Left ventricle myocardium inferior (tissue), 1 donor: ENCODE measurements around the gene POGLUT2. TPM values are rescaled to one million over a fixed set of nuclear protein-coding genes. Genes with fewer than 3 reads are reported as not detected.

Experiments
- DNase-seq: peaks from one replicate; pipeline ENCODE4 v3.0.0-alpha.2; 2020
- H3K27ac ChIP-seq: fragments of 200-600 bp; replicated peaks from 2 replicates; pipeline ENCODE4 v1.8.0; 2021
- H3K27me3 ChIP-seq: fragments of 200-600 bp; 2 replicates; pipeline ENCODE4 v1.8.0; 2021; ENCODE audit warnings: low read depth
- H3K36me3 ChIP-seq: fragments of 200-600 bp; 2 replicates; pipeline ENCODE4 v1.8.0; 2021
- H3K4me1 ChIP-seq: fragments of 200-600 bp; 2 replicates; pipeline ENCODE4 v1.8.0; 2021
- H3K4me3 ChIP-seq: fragments of 200-600 bp; 2 replicates; pipeline ENCODE4 v1.8.0; 2021; ENCODE audit warnings: mild to moderate bottlenecking, moderate library complexity
- H3K9me3 ChIP-seq: fragments of 200-600 bp; replicated peaks from 2 replicates; pipeline ENCODE4 v1.8.0; 2021
- intact Hi-C: fragments of 100-400 bp; cut with micrococcal nuclease; formaldehyde crosslinking; loops from one replicate; pipeline ENCODE4 v1.11.0; 2022
- total RNA-seq: library from RNA; stranded (reverse); fragmentation: NEBNext Ultra II Directional; extraction: Animal tissue kit (Norgen Biotek cat#: 25700); gene quantifications from one replicate; pipeline ENCODE4 v1.2.1, GENCODE V29; 2021
- TF ChIP-seq, protein P1 (sequence below): fragments of 200-600 bp; IDR thresholded peaks from 2 replicates; pipeline ENCODE4 v1.8.0; 2021; ENCODE audit warnings: antibody characterized with exemption, mild to moderate bottlenecking, borderline replicate concordance
- donor health status: DM: no; HTN: yes; CAD: no; lungs with severe emphysema.

Gene POGLUT2
- total RNA-seq, 1 donor from 2014 or later: 3.4 TPM

DNA sequence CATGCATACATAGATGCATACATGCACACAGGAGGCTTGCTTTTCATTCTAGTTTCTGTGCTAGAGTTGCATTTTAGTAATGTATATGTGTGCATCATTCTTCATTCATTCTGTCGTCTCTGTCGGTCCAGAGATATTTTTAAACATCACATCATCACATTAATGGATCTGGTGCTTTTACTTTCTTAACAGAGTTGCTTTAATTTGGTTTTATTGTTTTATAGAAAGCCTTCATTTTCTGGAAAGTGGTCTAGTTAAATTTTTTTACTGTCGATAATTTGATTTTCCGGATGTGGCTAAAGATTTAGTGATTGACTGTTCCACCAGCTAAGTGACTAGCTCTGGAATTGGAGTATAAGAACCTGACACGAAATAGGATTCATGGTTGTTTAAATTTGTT lies 17.0 kb upstream of the POGLUT2 start:
- H3K27me3 ChIP-seq: no peaks in the 10 kb centered on the region
- no peak for DNase-seq
- peaks cover 36% of the 10 kb centered on the region for H3K4me1 ChIP-seq
- H3K4me3 ChIP-seq: no peak overlapping the region
- peaks cover 12% of the 10 kb centered on the region for H3K9me3 ChIP-seq
- peaks cover 67% of the 10 kb centered on the region for H3K36me3 ChIP-seq
- no peak overlapping the region for H3K27ac ChIP-seq
- intact Hi-C loops: no loop called here
- TF ChIP-seq, protein P1, sequence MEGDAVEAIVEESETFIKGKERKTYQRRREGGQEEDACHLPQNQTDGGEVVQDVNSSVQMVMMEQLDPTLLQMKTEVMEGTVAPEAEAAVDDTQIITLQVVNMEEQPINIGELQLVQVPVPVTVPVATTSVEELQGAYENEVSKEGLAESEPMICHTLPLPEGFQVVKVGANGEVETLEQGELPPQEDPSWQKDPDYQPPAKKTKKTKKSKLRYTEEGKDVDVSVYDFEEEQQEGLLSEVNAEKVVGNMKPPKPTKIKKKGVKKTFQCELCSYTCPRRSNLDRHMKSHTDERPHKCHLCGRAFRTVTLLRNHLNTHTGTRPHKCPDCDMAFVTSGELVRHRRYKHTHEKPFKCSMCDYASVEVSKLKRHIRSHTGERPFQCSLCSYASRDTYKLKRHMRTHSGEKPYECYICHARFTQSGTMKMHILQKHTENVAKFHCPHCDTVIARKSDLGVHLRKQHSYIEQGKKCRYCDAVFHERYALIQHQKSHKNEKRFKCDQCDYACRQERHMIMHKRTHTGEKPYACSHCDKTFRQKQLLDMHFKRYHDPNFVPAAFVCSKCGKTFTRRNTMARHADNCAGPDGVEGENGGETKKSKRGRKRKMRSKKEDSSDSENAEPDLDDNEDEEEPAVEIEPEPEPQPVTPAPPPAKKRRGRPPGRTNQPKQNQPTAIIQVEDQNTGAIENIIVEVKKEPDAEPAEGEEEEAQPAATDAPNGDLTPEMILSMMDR: no peak

DNA sequence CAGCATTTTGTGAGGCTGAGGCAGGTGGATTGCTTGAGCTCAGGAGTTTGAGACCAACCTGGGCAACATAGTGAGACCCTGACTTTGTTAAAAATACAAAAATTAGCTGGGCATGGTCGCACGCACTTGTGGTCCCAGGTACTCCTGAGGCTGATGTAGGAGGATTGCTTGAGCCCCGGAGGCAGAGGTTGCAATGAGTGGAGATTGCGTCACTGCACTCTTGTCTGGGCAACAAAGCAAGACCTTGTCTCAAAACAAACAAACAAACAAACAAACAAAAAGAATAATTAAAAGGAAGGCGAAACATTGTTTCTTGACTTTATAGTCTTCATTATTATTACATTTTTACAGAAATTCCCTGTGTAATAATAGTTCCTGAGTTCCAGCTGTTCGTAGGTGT lies 16.0 kb upstream of the POGLUT2 start:
- no peak for DNase-seq
- intact Hi-C loops: no loop called here
- Histone ChIP-seq H3K9me3 (peaks cover 21% of the 10 kb centered on the region), H3K4me1 (peaks cover 36% of the 10 kb centered on the region), H3K27me3 (no peaks in the 10 kb centered on the region), H3K36me3 (peaks cover 67% of the 10 kb centered on the region), H3K27ac (no peak overlapping the region), H3K4me3 (no peak overlapping the region)
- TF ChIP-seq, protein P1: no peak

DNA sequence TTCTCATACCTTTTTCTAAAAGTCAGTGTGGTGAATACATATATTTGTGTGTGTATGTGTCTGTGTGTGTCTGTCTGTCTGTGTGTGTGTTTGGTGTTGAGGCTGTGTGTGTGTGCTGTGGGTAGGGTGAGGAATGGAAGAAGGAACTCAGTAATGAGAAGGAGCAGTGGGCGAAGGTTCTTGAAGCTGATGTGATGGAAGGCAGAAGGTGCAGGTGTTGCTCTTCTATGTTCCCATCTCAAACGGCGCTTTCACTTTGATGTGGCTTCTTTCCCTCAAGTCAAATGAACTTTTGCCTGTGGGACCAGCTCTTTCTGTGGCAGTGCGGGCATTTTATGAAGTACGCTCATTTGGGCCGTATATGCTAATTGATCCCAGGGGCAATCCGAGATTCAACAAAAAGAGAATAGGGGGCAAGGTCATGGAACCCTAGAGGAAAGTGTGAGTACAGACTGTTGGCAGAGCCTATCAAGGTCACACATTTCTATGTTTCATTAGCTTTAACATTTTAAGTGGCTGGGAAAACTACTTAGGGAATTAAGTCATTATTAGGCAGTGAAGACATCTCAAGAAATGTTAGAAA lies 15.3 kb upstream of the POGLUT2 start:
- Histone ChIP-seq H3K4me1 (peaks cover 36% of the 10 kb centered on the region), H3K27ac (no peak overlapping the region), H3K4me3 (no peak overlapping the region), H3K36me3 (peaks cover 68% of the 10 kb centered on the region), H3K9me3 (peaks cover 21% of the 10 kb centered on the region), H3K27me3 (no peaks in the 10 kb centered on the region)
- intact Hi-C loops: no loop called here
- no peak for DNase-seq
- TF ChIP-seq, protein P1: no peak

DNA sequence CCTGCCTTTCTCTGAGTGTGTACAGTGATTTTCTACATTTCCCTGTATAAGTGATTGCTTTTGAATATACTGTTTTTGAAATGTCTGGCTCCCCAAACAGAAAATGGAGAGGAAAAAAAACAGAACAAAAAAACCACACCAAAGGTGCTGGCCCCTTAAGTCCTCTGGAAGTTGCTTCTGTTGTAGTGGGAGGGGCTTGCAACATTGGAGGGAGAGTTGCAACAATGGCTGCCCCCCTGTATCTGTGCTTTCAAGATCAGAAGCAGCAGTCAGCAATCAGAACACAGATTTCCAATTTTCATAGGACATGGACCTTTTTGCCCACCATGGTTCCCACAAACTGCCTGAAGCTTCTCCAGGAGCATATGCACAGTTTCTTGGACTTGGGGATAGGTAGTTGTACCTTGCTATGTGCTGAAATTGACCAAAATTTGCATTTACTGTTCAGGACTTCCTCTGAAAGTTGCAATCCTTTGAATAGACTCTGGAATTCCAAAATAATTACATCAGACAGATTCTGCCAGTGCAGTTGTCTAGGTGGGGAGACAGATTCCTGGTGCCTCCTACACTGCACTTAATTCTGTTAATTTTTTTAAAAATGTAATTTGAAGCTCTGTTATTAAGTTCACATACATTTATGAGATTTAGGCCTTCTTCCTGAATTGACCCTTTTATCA lies 14.0 kb upstream of the POGLUT2 start:
- Histone ChIP-seq H3K27ac (no peak overlapping the region), H3K27me3 (no peaks in the 10 kb centered on the region), H3K4me3 (no peak overlapping the region), H3K9me3 (peaks cover 21% of the 10 kb centered on the region), H3K4me1 (peaks cover 47% of the 10 kb centered on the region), H3K36me3 (peaks cover 56% of the 10 kb centered on the region)
- TF ChIP-seq, protein P1: no peak
- DNase-seq: no peak
- intact Hi-C loops: no loop called here

DNA sequence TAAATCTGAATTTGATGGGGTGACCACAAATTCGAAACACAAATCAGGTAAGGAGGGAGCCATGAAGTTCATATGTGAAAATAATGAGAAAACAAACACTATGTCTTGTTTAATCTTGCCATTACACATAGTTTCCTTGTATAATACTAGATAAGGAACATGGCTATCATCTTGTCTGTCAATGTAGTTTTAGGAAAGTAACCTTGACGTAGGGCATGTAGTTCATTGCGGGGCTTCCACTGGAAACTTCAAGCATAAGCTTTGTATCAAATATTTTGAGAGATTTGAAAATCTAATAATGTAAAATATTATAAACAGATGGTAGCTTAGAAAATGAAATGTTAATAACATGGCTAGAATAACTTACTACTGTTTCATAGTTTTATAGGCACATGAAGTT lies 8.9 kb upstream of the POGLUT2 start:
- Histone ChIP-seq H3K9me3 (peaks cover 21% of the 10 kb centered on the region), H3K27me3 (no peaks in the 10 kb centered on the region), H3K36me3 (peaks cover 42% of the 10 kb centered on the region), H3K4me3 (no peak overlapping the region), H3K4me1 (peaks cover 45% of the 10 kb centered on the region), H3K27ac (no peak overlapping the region)
- intact Hi-C loops: no loop called here
- TF ChIP-seq, protein P1: no peak
- no peak for DNase-seq
